Lower leg skin (tissue), 4 donors: ENCODE results near the gene PLD3. TPM values are rescaled to one million over a fixed set of nuclear protein-coding genes. Genes with fewer than 3 reads are reported as not detected.

ENCODE experiments used
- DNase-seq, 2 donors: peaks; one replicate each; pipeline ENCODE4 v3.0.0-alpha.2; 2019; ENCODE audit warnings: low spot score in 2 of 2
- H3K4me3 ChIP-seq: fragments of 200-600 bp; sonication (generic); 2 replicates; pipeline ENCODE4 v1.5.1; 2017; ENCODE audit warnings: mild to moderate bottlenecking, low read depth; ENCODE audit not compliant: poor library complexity, severe bottlenecking
- CTCF ChIP-seq, 3 donors: fragments of 450-650 bp; IDR thresholded peaks; one replicate each; pipeline ENCODE4 v1.5.1; 2016; ENCODE audit warnings: antibody characterized with exemption in 3 of 3, mild to moderate bottlenecking in 3 of 3, moderate library complexity in 2 of 3
- POLR2A ChIP-seq, 2 donors: fragments of 450-650 bp; IDR thresholded peaks; one replicate each; pipeline ENCODE4 v1.6.1; 2016 to 2017; ENCODE audit warnings: antibody characterized with exemption in 2 of 2, mild to moderate bottlenecking in 1 of 2, moderate library complexity in 1 of 2
- WGBS, 2 donors: methylation state at CpG; one replicate each; pipeline ENCODE4 v1.1.5; 2018; 5-methylcytosine and 5-hydroxymethylcytosine counted together
- intact Hi-C: fragments of 100-400 bp; cut with DNase I; formaldehyde crosslinking; loops from one replicate; pipeline ENCODE4 v1.15.0; 2023; ENCODE audit warnings: low total_unique reads
- total RNA-seq, 4 donors: library from RNA; depleted of rRNA; stranded (reverse); fragments of >200 nt; gene quantifications; one replicate each; pipeline ENCODE4 v1.1.0, GENCODE V29; 2016

The PLD3 gene
- total RNA-seq, 4 donors from 2014 or later, result 188 to 287 (median 256) TPM

GRCh38 chr19:40371802-40372122 lies 23.3 kb downstream of the PLD3 start:
- intact Hi-C loops, result no loop called here
- WGBS, 2 donors, result 85 to 95% methylated on average over 4 to 5 of the region's 5 CpGs
- TF ChIP-seq CTCF (IDR thresholded peaks at IDR 0.05), result no peak
- TF ChIP-seq POLR2A (IDR thresholded peaks at IDR 0.05), result no peak
- DNase-seq, result no peak
- H3K4me3 ChIP-seq, result no peak overlapping the region

DNA sequence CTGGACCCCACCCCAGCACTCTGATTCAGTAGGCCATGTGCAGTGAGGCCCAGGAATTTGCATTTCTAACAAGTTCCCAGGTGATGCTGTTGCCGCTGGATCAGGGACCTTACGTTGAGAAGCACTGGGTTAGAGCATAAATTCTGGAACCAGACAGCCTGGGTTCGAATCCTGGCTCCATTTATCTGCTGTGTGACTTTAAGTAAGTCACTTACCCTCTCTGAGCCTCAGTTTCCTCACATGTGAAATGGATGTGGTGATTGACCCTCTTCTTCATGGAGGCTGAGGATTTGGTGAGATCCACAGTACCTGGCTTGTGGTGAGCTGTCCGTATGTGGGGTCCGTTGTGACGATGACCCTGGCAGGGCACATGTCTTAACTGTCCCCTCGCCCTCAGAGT lies 25.6 kb downstream of the PLD3 start:
- WGBS, 2 donors, result 96 to 98% methylated on average over 7 of the region's 7 CpGs
- intact Hi-C loops, result no loop called here
- no peak for TF ChIP-seq POLR2A (IDR thresholded peaks at IDR 0.05)
- TF ChIP-seq CTCF (IDR thresholded peaks at IDR 0.05), result no peak
- H3K4me3 ChIP-seq, result no peak overlapping the region
- DNase-seq, result no peak

DNA sequence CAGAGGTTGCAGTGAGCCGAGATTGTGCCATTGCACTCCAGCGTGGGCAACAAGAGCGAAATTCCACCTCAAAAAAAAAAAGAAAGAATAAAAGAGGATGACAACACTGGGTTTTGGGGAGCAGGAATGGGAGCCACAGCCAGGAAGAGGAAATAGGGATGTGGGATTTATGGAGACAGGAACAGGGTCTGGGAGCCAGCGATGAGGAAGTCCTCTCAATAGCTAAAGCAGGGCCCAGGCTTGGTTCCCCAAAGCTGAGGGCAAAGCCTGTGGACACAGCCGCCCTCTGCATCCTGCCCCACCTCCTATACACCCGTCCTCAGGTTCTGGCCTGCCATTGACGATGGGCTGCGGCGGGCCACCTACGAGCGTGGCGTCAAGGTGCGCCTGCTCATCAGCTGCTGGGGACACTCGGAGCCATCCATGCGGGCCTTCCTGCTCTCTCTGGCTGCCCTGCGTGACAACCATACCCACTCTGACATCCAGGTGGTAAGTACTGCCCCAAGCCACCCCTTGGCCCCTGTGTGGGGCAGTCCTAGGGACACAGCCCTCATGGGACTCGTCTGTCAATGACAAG lies 27.9 kb downstream of the PLD3 start:
- no peak for DNase-seq
- TF ChIP-seq POLR2A (IDR thresholded peaks at IDR 0.05) (no peak), CTCF (IDR thresholded peaks at IDR 0.05) (no peak)
- H3K4me3 ChIP-seq, result no peak overlapping the region
- WGBS, 2 donors, result 89% methylated on average over 17 of the region's 17 CpGs
- intact Hi-C loops, result no loop called here

- intact Hi-C loops, result no loop called here
- WGBS, 2 donors, result 81 to 85% methylated on average over 24 to 25 of the region's 25 CpGs
- DNase-seq, result no peak
- no peak for TF ChIP-seq CTCF (IDR thresholded peaks at IDR 0.05)
- no peak for TF ChIP-seq POLR2A (IDR thresholded peaks at IDR 0.05)
- H3K4me3 ChIP-seq, result no peak overlapping the region
Observed at GRCh38 chr19:40377876-40378385, 29.4 kb downstream of the PLD3 start.

GRCh38 chr19:40378509-40378908 lies 30.0 kb downstream of the PLD3 start:
- 58 to 71% methylated on average over 2 of the region's 2 CpGs for WGBS, 2 donors
- intact Hi-C loops, result no loop called here
- H3K4me3 ChIP-seq, result no peak overlapping the region
- DNase-seq, result no peak
- TF ChIP-seq POLR2A (IDR thresholded peaks at IDR 0.05), result no peak
- TF ChIP-seq CTCF (IDR thresholded peaks at IDR 0.05), result no peak
